DMS79 (cell line): ENCODE measurements around the gene TMEM126A.
"Not testable (repeated sequence)": the region's sequence is repeated elsewhere in the genome, so short reads cannot be mapped to it uniquely, and the experiment has no call there.

Experiments
- DNase-seq: peaks from one replicate; lab custom pipeline; 2025; lab: John Stamatoyannopoulos, UW

TMEM126A gene

GRCh38 chr11:85647604-85648299 lies at the start of gene TMEM126A:
Gene TMEM126A (plus strand): TSS chr11:85647967. CDS start chr11:85650256, 2,289 bp downstream.
- peak; percentile 85 for DNase-seq

- no peak for DNase-seq
These were observed 48.7 kb upstream of the TMEM126A start for GRCh38 chr11:85599083-85599482.

DNA sequence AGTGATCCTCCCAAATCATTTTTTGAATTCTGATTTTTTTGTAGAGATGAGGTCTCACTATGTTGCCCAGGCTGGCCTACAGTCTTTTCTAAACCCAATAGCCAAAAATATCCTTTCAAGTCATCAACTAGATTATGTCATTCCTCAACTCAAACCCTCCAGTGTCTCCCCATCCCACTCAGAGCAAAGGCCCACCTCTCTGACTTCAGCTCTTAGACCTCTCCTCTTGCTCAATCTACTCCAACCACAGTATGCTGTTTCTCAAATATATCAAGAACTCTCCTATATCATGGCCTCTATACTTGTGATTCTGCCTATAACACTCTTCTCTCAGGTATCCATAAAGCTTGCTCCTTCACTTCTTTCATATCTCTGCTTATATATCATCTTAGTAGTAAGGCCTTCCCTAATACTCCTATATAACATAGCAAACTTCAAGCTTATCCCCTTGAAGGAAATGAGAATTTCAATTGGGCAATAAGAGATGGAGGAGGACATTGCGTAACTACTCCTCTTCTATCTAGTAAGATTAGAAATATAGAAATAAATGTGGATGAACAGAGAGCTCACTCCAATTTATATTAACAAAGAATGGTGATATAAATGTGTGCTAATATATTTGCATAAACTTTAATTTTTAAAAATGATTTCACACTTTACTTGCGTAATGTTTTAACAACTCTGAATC lies 45.1 kb upstream of the TMEM126A start:
- DNase-seq = no peak

- DNase-seq = no peak
These were observed 44.5 kb upstream of the TMEM126A start for GRCh38 chr11:85603220-85603619.

GRCh38 chr11:85606237-85606636 lies 41.5 kb upstream of the TMEM126A start:
- DNase-seq = not testable (repeated sequence)

- DNase-seq = not testable (repeated sequence)
These were observed 39.1 kb upstream of the TMEM126A start for GRCh38 chr11:85608621-85609020.

DNA sequence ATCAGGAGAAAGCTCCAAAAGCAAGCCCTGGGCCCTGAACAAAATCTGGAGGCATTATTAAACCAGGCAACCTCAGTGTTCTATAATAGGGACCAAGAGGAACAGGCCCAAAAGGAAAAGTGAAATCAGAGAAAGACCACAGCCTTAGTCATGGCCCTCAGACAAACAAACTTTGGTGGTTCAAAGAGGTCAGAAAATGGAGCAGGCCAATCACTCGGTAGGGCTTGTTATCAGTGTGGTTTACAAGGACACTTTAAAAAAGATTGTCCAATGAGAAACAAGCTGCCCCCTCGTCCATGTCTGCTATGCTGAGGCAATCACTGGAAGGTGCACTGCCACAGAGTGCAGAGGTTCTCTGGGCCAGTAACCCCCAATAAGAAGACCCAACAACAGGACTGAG lies 38.5 kb upstream of the TMEM126A start:
- not testable (repeated sequence) for DNase-seq

GRCh38 chr11:85611643-85612042 lies 36.1 kb upstream of the TMEM126A start:
- not testable (repeated sequence) for DNase-seq

- DNase-seq = no peak
These were observed 28.3 kb upstream of the TMEM126A start for GRCh38 chr11:85619499-85619898.

DNA sequence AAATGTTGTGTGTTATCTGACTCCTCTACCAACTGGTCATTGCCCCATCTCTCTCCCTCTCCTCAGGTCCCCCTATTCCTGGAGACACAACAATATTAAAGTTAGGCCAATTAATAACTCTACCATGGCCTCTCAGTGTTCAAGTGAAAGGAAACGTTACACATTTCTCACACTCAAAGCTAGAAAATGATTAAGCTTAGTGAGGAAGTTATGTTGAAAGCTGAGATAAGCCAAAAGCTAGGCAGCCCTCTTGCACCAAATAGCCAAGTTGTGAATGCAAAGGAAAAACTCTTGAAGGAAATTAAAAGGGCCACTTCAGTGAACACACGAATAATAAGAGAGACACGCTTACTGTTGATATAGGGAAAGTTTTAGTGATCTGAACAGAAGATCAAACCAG lies 27.5 kb upstream of the TMEM126A start:
- DNase-seq = no peak

GRCh38 chr11:85626496-85626895 lies 21.3 kb upstream of the TMEM126A start:
- DNase-seq = no peak

- DNase-seq = no peak
These were observed 20.3 kb upstream of the TMEM126A start, which contains the start of gene DLG2 for GRCh38 chr11:85627332-85627997. Gene DLG2 (minus strand): TSS chr11:85627344.

DNA sequence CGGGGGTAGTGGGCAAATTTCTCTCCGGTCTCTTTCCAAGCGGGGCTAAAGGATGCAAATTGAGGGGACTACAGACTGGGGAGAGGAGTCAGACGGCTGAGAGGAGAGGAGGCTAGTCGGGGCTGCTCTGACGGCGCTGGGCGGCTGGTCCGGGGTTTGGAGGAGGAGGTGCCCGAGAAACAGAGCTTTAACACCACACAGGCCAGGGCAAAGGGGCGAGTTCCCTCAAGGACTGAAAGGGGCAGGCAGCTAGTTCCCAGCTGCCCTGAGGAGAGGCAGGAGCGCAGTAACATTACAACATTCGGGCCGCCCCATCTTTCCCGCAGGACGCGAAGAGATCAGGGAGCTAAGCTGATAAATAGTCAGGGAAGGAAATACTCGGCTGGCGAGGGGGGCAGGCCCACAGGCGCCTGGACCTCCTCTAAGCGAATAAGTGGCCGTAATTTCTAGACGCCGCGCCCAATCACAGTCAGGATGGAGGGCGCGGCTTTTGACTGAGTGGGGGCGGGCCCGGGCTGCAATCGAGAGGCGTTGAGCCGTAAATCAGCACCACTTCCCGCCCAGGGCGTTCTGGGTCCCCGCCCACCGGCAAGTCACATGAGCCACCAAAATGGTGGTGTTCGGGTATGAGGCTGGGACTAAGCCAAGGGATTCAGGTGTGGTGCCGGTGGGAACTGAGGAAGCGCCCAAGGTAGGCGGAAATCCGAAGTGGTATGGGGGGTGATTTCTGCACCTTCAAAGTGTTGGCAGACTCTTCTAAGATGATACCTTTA lies 19.6 kb upstream of the TMEM126A start, which contains the start of gene TMEM126B:
Gene TMEM126B, plus strand, starts transcription at position 596 of the 773 bp plus-strand sequence. Its CDS starts 15 bp downstream, at position 611.
- peak; percentile 98 for DNase-seq

GRCh38 chr11:85628771-85629341 lies 18.9 kb upstream of the TMEM126A start:
- no peak for DNase-seq

- no peak for DNase-seq
These were observed 13.0 kb upstream of the TMEM126A start for GRCh38 chr11:85634747-85635146.

DNA sequence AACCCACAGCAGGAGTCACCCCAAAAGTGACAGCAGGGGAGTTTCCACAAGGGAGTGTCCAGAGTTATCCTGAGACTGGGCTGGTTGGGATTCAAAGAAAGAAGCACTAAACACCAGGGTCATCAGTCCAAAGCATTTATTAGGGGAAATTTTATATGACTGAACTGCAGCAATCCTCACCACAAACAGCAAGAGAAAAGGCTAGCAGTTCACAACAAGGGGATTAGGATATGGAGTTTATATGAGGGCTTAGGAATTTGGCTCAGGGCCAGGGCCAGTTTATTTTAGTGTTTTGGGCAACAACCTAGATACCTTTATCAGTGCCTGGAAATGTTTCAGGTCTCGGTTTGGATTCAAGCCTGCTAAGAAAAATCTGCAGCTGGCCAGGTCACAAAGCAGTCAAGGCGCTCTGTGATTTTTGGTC lies 4.6 kb upstream of the TMEM126A start:
- DNase-seq = no peak

GRCh38 chr11:85647078-85647477 lies 689 bp upstream of the TMEM126A start:
- DNase-seq = no peak

GRCh38 chr11:85651118-85651517 lies 3.4 kb downstream of the TMEM126A start:
- no peak for DNase-seq

- no peak for DNase-seq
These were observed 5.2 kb downstream of the TMEM126A start for GRCh38 chr11:85652786-85653447.

- not testable (repeated sequence) for DNase-seq
These were observed 6.6 kb downstream of the TMEM126A start for GRCh38 chr11:85654343-85654742.

DNA sequence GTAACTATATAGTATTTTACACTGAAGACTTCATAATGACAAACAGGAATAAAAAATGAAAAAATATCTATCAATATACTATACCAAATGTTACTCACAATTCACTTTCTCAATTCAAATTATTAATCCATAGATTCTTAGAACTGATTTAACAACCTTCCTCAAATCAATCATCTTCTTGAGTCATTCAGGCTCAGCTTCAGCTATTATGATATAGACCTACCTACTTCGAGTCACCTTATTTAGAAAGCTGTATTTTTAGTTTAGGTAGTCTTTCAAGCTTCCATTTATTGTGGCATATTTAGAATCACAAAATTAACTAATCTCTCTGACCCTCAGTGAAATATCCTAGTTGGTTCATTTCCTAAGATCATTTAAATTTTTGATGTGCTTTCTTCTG lies 9.0 kb downstream of the TMEM126A start:
- no peak for DNase-seq
